KMS-11 (cell line): ENCODE data around the gene ZC3H14.

Source experiments
- H2AFZ ChIP-seq: fragments of 200-600 bp; sonication (generic); 2 replicates; pipeline ENCODE4 v1.6.1; 2016; ENCODE audit warnings: antibody characterized with exemption, mixed run types, low read depth
- H3K27ac ChIP-seq: fragments of 200-600 bp; sonication (generic); 2 replicates; pipeline ENCODE4 v1.6.1; 2016; ENCODE audit warnings: mild to moderate bottlenecking, mixed run types
- H3K27me3 ChIP-seq: fragments of 200-600 bp; sonication (generic); 2 replicates; pipeline ENCODE4 v1.6.1; 2017; ENCODE audit warnings: mild to moderate bottlenecking, low read depth, mixed run types, moderate library complexity; ENCODE audit not compliant: insufficient read depth
- H3K36me3 ChIP-seq: fragments of 200-600 bp; sonication (generic); 2 replicates; pipeline ENCODE4 v1.6.1; 2017; ENCODE audit warnings: mild to moderate bottlenecking, mixed run types; ENCODE audit not compliant: insufficient read depth
- H3K4me1 ChIP-seq: fragments of 200-600 bp; sonication (generic); 2 replicates; pipeline ENCODE4 v1.6.1; 2016; ENCODE audit warnings: mild to moderate bottlenecking, low read depth, mixed run types; ENCODE audit not compliant: poor library complexity, severe bottlenecking
- H3K4me2 ChIP-seq: fragments of 200-600 bp; sonication (generic); 2 replicates; pipeline ENCODE4 v1.7.0; 2016; ENCODE audit warnings: mild to moderate bottlenecking, mixed run types
- H3K4me3 ChIP-seq: fragments of 200-600 bp; sonication (generic); IDR thresholded peaks from 2 replicates; pipeline ENCODE4 v1.6.1; 2017; ENCODE audit warnings: low read depth, low read length, mixed read lengths; ENCODE audit not compliant: insufficient read depth
- H3K79me2 ChIP-seq: fragments of 200-600 bp; sonication (generic); 2 replicates; pipeline ENCODE4 v1.6.1; 2016; ENCODE audit warnings: low read depth, mixed run types; ENCODE audit not compliant: insufficient read depth
- H3K9ac ChIP-seq: fragments of 200-600 bp; sonication (generic); 2 replicates; pipeline ENCODE4 v1.6.1; 2016; ENCODE audit warnings: mild to moderate bottlenecking, mixed run types
- H4K20me1 ChIP-seq: fragments of 200-600 bp; sonication (generic); 2 replicates; pipeline ENCODE4 v1.6.1; 2016; ENCODE audit warnings: mild to moderate bottlenecking, mixed run types; ENCODE audit not compliant: insufficient read depth
- CTCF ChIP-seq: fragments of 200-600 bp; sonication (generic); conservative IDR thresholded peaks from 2 replicates; pipeline ENCODE4 v1.6.1; 2017; ENCODE audit warnings: low read depth, mild to moderate bottlenecking, antibody characterized with exemption, low read length, moderate library complexity, mixed read lengths

Gene ZC3H14

GRCh38 chr14:88535149-88535548, 27.7 kb upstream of the ZC3H14 start:
- Histone ChIP-seq H3K4me3 (no peak overlapping the region), H2AFZ (no peak overlapping the region), H4K20me1 (no peaks in the 10 kb centered on the region), H3K27ac (no peak overlapping the region), H3K9ac (no peak overlapping the region), H3K79me2 (no peaks in the 10 kb centered on the region), H3K27me3 (no peaks in the 10 kb centered on the region), H3K4me1 (no peaks in the 10 kb centered on the region), H3K36me3 (no peaks in the 10 kb centered on the region), H3K4me2 (no peak overlapping the region)
- TF ChIP-seq CTCF = no peak

- Histone ChIP-seq H3K27me3 (no peaks in the 10 kb centered on the region), H2AFZ (no peak overlapping the region), H3K4me1 (no peaks in the 10 kb centered on the region), H3K4me3 (no peak overlapping the region), H3K9ac (no peak overlapping the region), H3K4me2 (no peak overlapping the region), H4K20me1 (no peaks in the 10 kb centered on the region), H3K36me3 (no peaks in the 10 kb centered on the region), H3K27ac (no peak overlapping the region), H3K79me2 (no peaks in the 10 kb centered on the region)
- no peak for TF ChIP-seq CTCF
These were observed 27.0 kb upstream of the ZC3H14 start for GRCh38 chr14:88535813-88536212.

GRCh38 chr14:88541324-88541723, 21.5 kb upstream of the ZC3H14 start:
- no peaks in the 10 kb centered on the region for H3K79me2 ChIP-seq
- TF ChIP-seq CTCF = no peak
- no peak overlapping the region for H3K27ac ChIP-seq

GRCh38 chr14:88542857-88543795, 19.7 kb upstream of the ZC3H14 start:
- Histone ChIP-seq H2AFZ (no peak overlapping the region), H3K4me2 (no peak overlapping the region), H3K9ac (no peak overlapping the region), H3K27me3 (no peaks in the 10 kb centered on the region), H3K4me1 (no peaks in the 10 kb centered on the region), H3K36me3 (no peaks in the 10 kb centered on the region), H4K20me1 (no peaks in the 10 kb centered on the region), H3K4me3 (no peak overlapping the region), H3K79me2 (no peaks in the 10 kb centered on the region), H3K27ac (no peak overlapping the region)
- no peak for TF ChIP-seq CTCF

More at GRCh38 chr14:88541324-88541723, 21.5 kb upstream of the ZC3H14 start:
- Histone ChIP-seq H2AFZ (no peak overlapping the region), H4K20me1 (no peaks in the 10 kb centered on the region), H3K36me3 (no peaks in the 10 kb centered on the region), H3K9ac (no peak overlapping the region), H3K27me3 (no peaks in the 10 kb centered on the region), H3K4me3 (no peak overlapping the region), H3K4me2 (no peak overlapping the region), H3K4me1 (no peaks in the 10 kb centered on the region)
